DND-41 (cell line): ENCODE results near the gene POLR2B.

Experiments
- CTCF ChIP-seq: IDR thresholded peaks from 2 replicates; pipeline ENCODE4 v1.5.1; 2012; ENCODE audit warnings: borderline replicate concordance, low read length, moderate library complexity, mild to moderate bottlenecking; ENCODE audit not compliant: poor library complexity, severe bottlenecking; ENCODE audit errors: extremely low read depth
- EZH2 ChIP-seq: IDR thresholded peaks from 3 replicates; pipeline ENCODE4 v1.6.1; 2012; ENCODE audit warnings: borderline replicate concordance, low read depth, mild to moderate bottlenecking, moderate library complexity, low read length, inconsistent platforms; ENCODE audit not compliant: severe bottlenecking

- TF ChIP-seq CTCF (no peak), EZH2 (no peak)
Observed at GRCh38 chr4:56930638-56931037, 48.1 kb upstream of the POLR2B start.
